GM12873 (cell line): ENCODE results near the gene PDCD2L.

Experiments
- CTCF ChIP-seq: IDR thresholded peaks from 2 replicates; pipeline ENCODE4 v1.5.1; 2012; ENCODE audit warnings: low read depth, mild to moderate bottlenecking, moderate library complexity, low read length, control low read depth; ENCODE audit not compliant: insufficient read depth; ENCODE audit errors: missing control alignments

Gene PDCD2L

GRCh38 chr19:34393031-34393430, 11.2 kb upstream of the PDCD2L start:
- TF ChIP-seq CTCF: no peak

- TF ChIP-seq CTCF: no peak
Measured at GRCh38 chr19:34393629-34394028, 10.6 kb upstream of the PDCD2L start.

- no peak for TF ChIP-seq CTCF
Measured at GRCh38 chr19:34397853-34398252, 6.3 kb upstream of the PDCD2L start.

- TF ChIP-seq CTCF: no peak
Measured at GRCh38 chr19:34399886-34400285, 4.3 kb upstream of the PDCD2L start.

- no peak for TF ChIP-seq CTCF
Measured at GRCh38 chr19:34402074-34402600, 2.1 kb upstream of the PDCD2L start.

- no peak for TF ChIP-seq CTCF
Measured at GRCh38 chr19:34403784-34404108, 453 bp upstream of the PDCD2L start.

GRCh38 chr19:34405892-34406660, 1.9 kb downstream of the PDCD2L start:
- TF ChIP-seq CTCF: no peak
